Kidney (tissue), 22 donors: Measurements from ENCODE around the gene PTPRO. TPM values are rescaled to one million over a fixed set of nuclear protein-coding genes. Genes with fewer than 3 reads are reported as not detected.
A peak's percentile ranks its signal among the peaks of the same experiment; 100 is the strongest.

Experiments
- DNase-seq, 5 donors: peaks; one replicate each; pipeline ENCODE4 v3.0.0-alpha.2; 2013 to 2020
- FAIRE-seq: peaks from 2 replicates; lab custom pipeline; 2012; peaks lifted over from hg19 to GRCh38; lab: Jason Lieb, UNC
- H3K27ac ChIP-seq, 2 donors: one replicate each; pipeline ENCODE4 v1.7.0; 2013; ENCODE audit warnings: low read depth in 2 of 2, low read length in 2 of 2, inconsistent platforms in 1 of 2
- H3K27me3 ChIP-seq: one replicate; pipeline ENCODE4 v1.7.1; 2013; ENCODE audit warnings: low read length, inconsistent platforms; ENCODE audit not compliant: control insufficient read depth, insufficient read depth
- H3K36me3 ChIP-seq, 3 donors: one replicate each; pipeline versions ENCODE4 v1.7.0 to v1.7.1; 2013; ENCODE audit warnings: low read length in 3 of 3, control low read depth in 1 of 3, inconsistent platforms in 1 of 3; ENCODE audit not compliant: insufficient read depth in 3 of 3, control insufficient read depth in 2 of 3
- H3K4me1 ChIP-seq, 3 donors: one replicate each; pipeline versions ENCODE4 v1.7.0 to v1.7.1; 2013; ENCODE audit warnings: low read length in 3 of 3, inconsistent platforms in 1 of 3, low read depth in 1 of 3; ENCODE audit not compliant: control insufficient read depth in 2 of 3, insufficient read depth in 2 of 3
- H3K4me3 ChIP-seq, 3 donors: one replicate each; pipeline versions ENCODE4 v1.7.0 to v1.8.1; 2013; ENCODE audit warnings: low read length in 3 of 3, control low read depth in 1 of 3, inconsistent platforms in 1 of 3
- H3K9ac ChIP-seq, 3 donors: one replicate each; pipeline versions ENCODE4 v1.7.0 to v1.7.1; 2013; ENCODE audit warnings: low read length in 3 of 3, control low read depth in 1 of 3, inconsistent platforms in 1 of 3
- H3K9me3 ChIP-seq, 3 donors: one replicate each; pipeline versions ENCODE4 v1.7.0 to v1.7.1; 2013; ENCODE audit warnings: low read length in 3 of 3, control low read depth in 1 of 3, inconsistent platforms in 1 of 3; ENCODE audit not compliant: control insufficient read depth in 2 of 3, insufficient read depth in 1 of 3
- CTCF ChIP-seq: IDR thresholded peaks from 3 replicates; pipeline ENCODE4 v1.5.1; 2012; ENCODE audit warnings: mild to moderate bottlenecking, moderate library complexity, borderline replicate concordance; ENCODE audit not compliant: insufficient read depth; ENCODE audit errors: extremely low read depth
- intact Hi-C: fragments of 100-400 bp; cut with DNase I; formaldehyde crosslinking; loops from one replicate; pipeline ENCODE4 v1.11.1; 2022
- long read RNA-seq, 10 donors: library from polyadenylated mRNA in 1 of 10; unstranded in 1 of 10; transcript quantifications; one replicate each; pipeline ENCODE4 v2.0.0 and lab custom pipeline, GENCODE V29; 2021 to 2026
- polyA plus RNA-seq: library from polyadenylated mRNA; stranded (reverse); fragments of 350-450 nt; fragmentation: Illumina TruSeq; extraction: RNeasy Lipid Tissue Mini Kit (QIAGEN cat#74804); gene quantifications from one replicate; pipeline ENCODE4 v1.2.3, GENCODE V29; 2014; ENCODE audit warnings: low read depth, low replicate concordance; ENCODE audit not compliant: insufficient read depth
- total RNA-seq: library from RNA; stranded (reverse); fragmentation: NEBNext Ultra II Directional; extraction: Animal tissue kit (Norgen Biotek cat#: 25700); gene quantifications from one replicate; pipeline ENCODE4 v1.2.1, GENCODE V29; 2021
- donor health status: control.
- donor health status: control.
- donor health status: control.
- donor health status: control.
- donor health status: control.
- donor health status: DM: yes; HTN: yes; CAD: no.
- donor health status: Normal renal cell carcinoma (clear cell type).

PTPRO gene
- total RNA-seq = 4.6 TPM
- 44.0 TPM for polyA plus RNA-seq
- long read RNA-seq, donor 1, full-length matches to known transcripts = 8 of 94 reads
- long read RNA-seq, donor 1, partial matches to known transcripts = 86 of 94 reads
- long read RNA-seq, donor 1, other reads (novel, unspliced or antisense) = 0 of 94 reads
- long read RNA-seq, donor 2, full-length matches to known transcripts = 10 of 17 reads
- long read RNA-seq, donor 2, partial matches to known transcripts = 7 of 17 reads
- long read RNA-seq, donor 2, other reads (novel, unspliced or antisense) = 0 of 17 reads
- long read RNA-seq, donor 3, full-length matches to known transcripts = 15 of 42 reads
- long read RNA-seq, donor 3, partial matches to known transcripts = 27 of 42 reads
- long read RNA-seq, donor 3, other reads (novel, unspliced or antisense) = 0 of 42 reads
- long read RNA-seq, donor 4, full-length matches to known transcripts = 16 of 54 reads
- long read RNA-seq, donor 4, partial matches to known transcripts = 38 of 54 reads
- long read RNA-seq, donor 4, other reads (novel, unspliced or antisense) = 0 of 54 reads
- long read RNA-seq, donor 5, full-length matches to known transcripts = 3 of 3 reads
- long read RNA-seq, donor 5, partial matches to known transcripts = 0 of 3 reads
- long read RNA-seq, donor 5, other reads (novel, unspliced or antisense) = 0 of 3 reads
- long read RNA-seq, donor 6, full-length matches to known transcripts = 4 of 9 reads
- long read RNA-seq, donor 6, partial matches to known transcripts = 5 of 9 reads
- long read RNA-seq, donor 6, other reads (novel, unspliced or antisense) = 0 of 9 reads
- long read RNA-seq, donor 7, partial matches to known transcripts = 1 of 3 reads
- long read RNA-seq, donor 7, other reads (novel, unspliced or antisense) = 2 of 3 reads
- long read RNA-seq, donor 8, full-length matches to known transcripts = 12 of 41 reads
- long read RNA-seq, donor 8, partial matches to known transcripts = 29 of 41 reads
- long read RNA-seq, donor 8, other reads (novel, unspliced or antisense) = 0 of 41 reads
- long read RNA-seq, donor 9, full-length matches to known transcripts = 7 of 12 reads
- long read RNA-seq, donor 9, partial matches to known transcripts = 5 of 12 reads
- long read RNA-seq, donor 9, other reads (novel, unspliced or antisense) = 0 of 12 reads
- long read RNA-seq, donor 10, full-length matches to known transcripts = 5 of 21 reads
- long read RNA-seq, donor 10, partial matches to known transcripts = 16 of 21 reads
- long read RNA-seq, donor 10, other reads (novel, unspliced or antisense) = 0 of 21 reads

- H3K9ac ChIP-seq = peak within 1 kb of the TSS in 1 of 3 donors; percentile 48
- peak; percentile 51 to 68 (median 67) for DNase-seq
- intact Hi-C loops = no loop called here
Measured at GRCh38 chr12:15322164-15323061, at the start of gene PTPRO. Gene PTPRO (plus strand): TSS chr12:15322508.

GRCh38 chr12:15273896-15274295 is 48.4 kb upstream of the PTPRO start:
- H3K36me3 ChIP-seq = no peaks in the 10 kb centered on the region
- FAIRE-seq (no peak), DNase-seq (no peak)
- H3K9me3 ChIP-seq = no peaks in the 10 kb centered on the region
- intact Hi-C loops = loop anchor here (10.0 kb wide), 1 partner anchor 581 kb away; no protein-coding TSS in a partner anchor
- peaks cover 0 to 2% (median 0%) of the 10 kb centered on the region in 3 donors for H3K4me1 ChIP-seq
- no peak overlapping the region for H3K4me3 ChIP-seq
- no peak overlapping the region for H3K9ac ChIP-seq
- no peak for TF ChIP-seq CTCF
- no peaks in the 10 kb centered on the region for H3K27me3 ChIP-seq
- no peak overlapping the region for H3K27ac ChIP-seq

More at GRCh38 chr12:15322164-15323061, at the start of gene PTPRO:
- Histone ChIP-seq H3K4me1 (no peaks in the 10 kb centered on the region), H3K27me3 (no peaks in the 10 kb centered on the region), H3K9me3 (no peaks in the 10 kb centered on the region), H3K4me3 (peak within 1 kb of the TSS; percentile 51 to 69 (median 52)), H3K27ac (no peak within 1 kb of the TSS), H3K36me3 (no peaks in the 10 kb centered on the region)
- no peak for TF ChIP-seq CTCF
- no peak for FAIRE-seq

- Histone ChIP-seq H3K9ac (no peak overlapping the region), H3K27me3 (no peaks in the 10 kb centered on the region), H3K9me3 (no peaks in the 10 kb centered on the region), H3K27ac (no peak overlapping the region), H3K4me3 (no peak overlapping the region), H3K36me3 (no peaks in the 10 kb centered on the region), H3K4me1 (peaks cover 0 to 2% (median 2%) of the 10 kb centered on the region in 3 donors)
- TF ChIP-seq CTCF = no peak
- intact Hi-C loops = loop anchor here (10.0 kb wide), 1 partner anchor 580 kb away; no protein-coding TSS in a partner anchor
- FAIRE-seq = no peak
- no peak for DNase-seq
Measured at GRCh38 chr12:15274561-15274967, 47.7 kb upstream of the PTPRO start.
